Measurements from ENCODE around the gene TSPAN9. TPM values are rescaled to one million over a fixed set of nuclear protein-coding genes. Genes with fewer than 3 reads are reported as not detected.

The TSPAN9 gene
- total and polyA plus RNA-seq, 4 donors = 17.4 to 62.9 (median 34.2) TPM

GRCh38 chr12:3326156-3326849, 249.1 kb downstream of the TSPAN9 start:
- no peak for DNase-seq (ENCODE audit: low spot score)
- no peak overlapping the region for H3K9ac ChIP-seq (ENCODE audit: low read depth in 1 of 2, low read length in 2 of 2)
- no peaks in the 10 kb centered on the region for H3K9me3 ChIP-seq (ENCODE audit: control insufficient read depth in 4 of 4, low read length in 3 of 4)
- 84% methylated on average over 15 of the region's 15 CpGs for WGBS
- no peak overlapping the region for H3K4me3 ChIP-seq (ENCODE audit: low read depth in 1 of 3, low read length in 3 of 3)
- no peak overlapping the region for H3K27ac ChIP-seq (ENCODE audit: low read depth in 1 of 2, low read length in 2 of 2)
- TF ChIP-seq ZBTB33 (IDR thresholded peaks at IDR 0.05) (no peak), CTCF (IDR thresholded peaks at IDR 0.05; ENCODE audit: low read depth, low read length, missing input control) (no peak), TAF1 (conservative IDR thresholded peaks at IDR 0.05) (no peak), YY1 (IDR thresholded peaks at IDR 0.05) (no peak), RXRA (IDR thresholded peaks at IDR 0.05) (no peak), HNF4G (IDR thresholded peaks at IDR 0.05) (no peak), MAX (IDR thresholded peaks at IDR 0.05) (no peak), SP1 (IDR thresholded peaks at IDR 0.05) (no peak), REST (IDR thresholded peaks at IDR 0.05) (no peak), FOXA1 (IDR thresholded peaks at IDR 0.05) (no peak), GABPA (IDR thresholded peaks at IDR 0.05 in 1 of 2, conservative IDR thresholded peaks at IDR 0.05 in 1 of 2) (no peak), EGR1 (IDR thresholded peaks at IDR 0.05; ENCODE audit: low read depth in 2 of 2) (no peak), HNF4A (conservative IDR thresholded peaks at IDR 0.05) (no peak), JUND (IDR thresholded peaks at IDR 0.05) (no peak), RAD21 (IDR thresholded peaks at IDR 0.05) (no peak)
- no peaks in the 10 kb centered on the region for H3K4me1 ChIP-seq (ENCODE audit: control insufficient read depth in 4 of 4, insufficient read depth in 4 of 4, low read length in 3 of 4)
- H3K36me3 ChIP-seq (ENCODE audit: control insufficient read depth in 4 of 4, insufficient read depth in 3 of 4, low read depth in 1 of 4, low read length in 3 of 4) = no peaks in the 10 kb centered on the region
- H3K27me3 ChIP-seq (ENCODE audit: control insufficient read depth in 4 of 4, insufficient read depth in 4 of 4, low read length in 3 of 4) = no peaks in the 10 kb centered on the region

Data from liver (tissue), 9 donors.